ENCODE results near the gene FYCO1. TPM values are rescaled to one million over a fixed set of nuclear protein-coding genes. Genes with fewer than 3 reads are reported as not detected.
A peak's percentile ranks its signal among the peaks of the same experiment; 100 is the strongest.
"Not testable (repeated sequence)": the region's sequence is repeated elsewhere in the genome, so short reads cannot be mapped to it uniquely, and the experiment has no call there.

The FYCO1 gene
- polyA plus RNA-seq, 1 experiment, result 14.2 TPM

DNA sequence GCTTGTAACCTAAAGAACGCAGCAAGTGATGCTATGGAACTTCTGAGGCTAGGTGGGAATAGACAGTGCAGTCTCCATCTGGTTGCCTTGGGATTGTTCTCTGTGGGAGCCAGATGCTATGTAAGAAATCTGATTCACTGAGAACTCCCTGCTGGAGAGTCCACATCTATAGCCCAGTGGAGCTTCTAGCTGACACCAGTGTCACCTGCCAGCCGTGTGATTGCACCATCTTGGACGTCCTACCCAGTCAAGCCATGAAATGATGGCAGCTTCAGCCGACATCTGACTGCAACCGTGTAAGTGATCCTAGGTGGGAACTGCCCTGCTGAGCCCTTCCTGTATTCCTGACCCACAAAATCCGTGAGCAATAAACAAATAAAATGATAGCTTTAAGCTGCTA, 12.4 kb upstream of the FYCO1 start:
- Histone ChIP-seq H3K36me3 (ENCODE audit: control insufficient read depth, insufficient read depth, low read length) (no peaks in the 10 kb centered on the region), H3K4me3 (ENCODE audit: low read depth, low read length) (no peak overlapping the region), H3K27me3 (ENCODE audit: control insufficient read depth, insufficient read depth, low read length) (peaks cover 2% of the 10 kb centered on the region; the same call in 1 of the 2 replicates)
- ChIA-PET CTCF (no interaction called here), POLR2A (no interaction called here)
- no peak for DNase-seq (ENCODE audit: low read depth)
- no peak for TF ChIP-seq CTCF (IDR thresholded peaks at IDR 0.05; ENCODE audit: insufficient read depth, low read depth, low read length)

GRCh38 chr3:46007280-46007679, 11.7 kb upstream of the FYCO1 start:
- no peak for TF ChIP-seq CTCF (IDR thresholded peaks at IDR 0.05; ENCODE audit: insufficient read depth, low read depth, low read length)
- no peaks in the 10 kb centered on the region for H3K36me3 ChIP-seq (ENCODE audit: control insufficient read depth, insufficient read depth, low read length)
- CTCF ChIA-PET, result no interaction called here
- no peak for DNase-seq (ENCODE audit: low read depth)
- H3K4me3 ChIP-seq (ENCODE audit: low read depth, low read length), result no peak overlapping the region
- POLR2A ChIA-PET, result no interaction called here
- peaks cover 2% of the 10 kb centered on the region; the same call in 1 of the 2 replicates for H3K27me3 ChIP-seq (ENCODE audit: control insufficient read depth, insufficient read depth, low read length)

GRCh38 chr3:46006238-46007032, 10.8 kb upstream of the FYCO1 start:
- POLR2A ChIA-PET, result no interaction called here
- peak; percentile 70 for DNase-seq (ENCODE audit: low read depth)
- H3K36me3 ChIP-seq (ENCODE audit: control insufficient read depth, insufficient read depth, low read length), result no peaks in the 10 kb centered on the region
- H3K4me3 ChIP-seq (ENCODE audit: low read depth, low read length), result no peak overlapping the region
- H3K27me3 ChIP-seq (ENCODE audit: control insufficient read depth, insufficient read depth, low read length), result peaks cover 2% of the 10 kb centered on the region; the same call in 1 of the 2 replicates
- no peak for TF ChIP-seq CTCF (IDR thresholded peaks at IDR 0.05; ENCODE audit: insufficient read depth, low read depth, low read length)
- CTCF ChIA-PET, result interaction anchor here (1.2 to 1.5 kb wide), 2 partner anchors 11 to 39 kb away, joined by 4 to 8 read pairs; partner anchors contain the start of gene FYCO1

DNA sequence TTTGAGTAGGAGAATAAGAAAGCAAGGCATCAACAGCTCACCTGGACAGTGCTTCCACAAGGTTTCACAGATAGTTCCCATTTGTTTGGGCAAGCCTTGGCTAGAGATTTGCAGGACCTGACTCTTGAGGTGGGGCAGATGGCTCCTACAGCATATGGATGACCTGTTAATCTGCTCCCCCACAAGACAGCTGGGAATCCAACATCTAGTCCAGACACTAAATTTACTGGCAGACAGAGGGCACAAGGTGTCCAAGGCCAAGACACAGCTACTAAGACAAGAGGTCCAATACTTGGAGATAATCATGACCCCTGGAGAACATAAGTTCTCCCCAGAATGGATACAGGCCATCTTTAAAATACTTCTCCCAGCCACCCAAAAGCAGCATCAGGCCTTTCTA, 8.1 kb upstream of the FYCO1 start:
- POLR2A ChIA-PET; H3K36me3 ChIP-seq (ENCODE audit: control insufficient read depth, insufficient read depth, low read length); H3K27me3 ChIP-seq (ENCODE audit: control insufficient read depth, insufficient read depth, low read length); CTCF ChIA-PET; H3K4me3 ChIP-seq (ENCODE audit: low read depth, low read length); DNase-seq (ENCODE audit: low read depth): not testable (repeated sequence)

DNA sequence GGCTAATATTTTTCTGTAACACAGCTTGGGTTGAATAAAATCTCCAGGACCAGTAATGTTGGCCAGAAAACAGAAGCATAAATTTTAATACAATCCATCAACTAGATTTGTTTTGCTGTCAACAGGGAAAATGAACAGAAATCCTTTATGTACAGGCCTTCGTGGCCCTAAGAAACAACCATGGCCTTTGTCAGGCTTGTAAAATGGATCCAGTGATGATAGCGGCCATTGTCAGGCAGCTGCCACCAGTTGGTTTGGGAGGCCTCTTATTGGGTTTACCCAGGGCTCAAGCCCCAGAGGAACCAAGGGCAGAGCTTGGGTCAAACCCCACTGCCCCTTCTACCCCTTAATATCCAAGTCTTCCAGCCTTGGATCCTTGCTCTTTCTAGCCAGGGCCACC, 5.6 kb upstream of the FYCO1 start:
- ChIA-PET CTCF (no interaction called here), POLR2A (no interaction called here)
- Histone ChIP-seq H3K4me3 (ENCODE audit: low read depth, low read length) (no peak overlapping the region), H3K36me3 (ENCODE audit: control insufficient read depth, insufficient read depth, low read length) (no peaks in the 10 kb centered on the region), H3K27me3 (ENCODE audit: control insufficient read depth, insufficient read depth, low read length) (peaks cover 1% of the 10 kb centered on the region)
- no peak for DNase-seq (ENCODE audit: low read depth)
- TF ChIP-seq CTCF (IDR thresholded peaks at IDR 0.05; ENCODE audit: insufficient read depth, low read depth, low read length), result no peak

GRCh38 chr3:45997942-45998341, 2.3 kb upstream of the FYCO1 start:
- DNase-seq (ENCODE audit: low read depth), result no peak
- Histone ChIP-seq H3K4me3 (ENCODE audit: low read depth, low read length) (no peak overlapping the region), H3K27me3 (ENCODE audit: control insufficient read depth, insufficient read depth, low read length) (peaks cover 1% of the 10 kb centered on the region), H3K36me3 (ENCODE audit: control insufficient read depth, insufficient read depth, low read length) (no peaks in the 10 kb centered on the region)
- TF ChIP-seq CTCF (IDR thresholded peaks at IDR 0.05; ENCODE audit: insufficient read depth, low read depth, low read length), result no peak
- ChIA-PET CTCF (interaction anchor here (1.1 kb wide), 1 partner anchor 81 kb away, joined by 3 read pairs; no protein-coding TSS in a partner anchor), POLR2A (no interaction called here)

- DNase-seq (ENCODE audit: low read depth); H3K4me3 ChIP-seq (ENCODE audit: low read depth, low read length); POLR2A ChIA-PET; H3K27me3 ChIP-seq (ENCODE audit: control insufficient read depth, insufficient read depth, low read length); H3K36me3 ChIP-seq (ENCODE audit: control insufficient read depth, insufficient read depth, low read length): not testable (repeated sequence)
- CTCF ChIA-PET, result interaction anchor here (1.1 to 1.2 kb wide), 2 partner anchors 59 to 81 kb away, joined by 3 read pairs; no protein-coding TSS in a partner anchor
Observed at GRCh38 chr3:45997499-45997898, 1.9 kb upstream of the FYCO1 start.

All from BJ (cell line).